Kasumi-1 (cell line): ENCODE data around the gene PLEKHM1.
A peak's percentile ranks its signal among the peaks of the same experiment; 100 is the strongest.
"Not testable (repeated sequence)": the region's sequence is repeated elsewhere in the genome, so short reads cannot be mapped to it uniquely, and the experiment has no call there.

Source experiments
- DNase-seq, 2 experiments: peaks; one replicate each; lab custom pipeline; 2025; lab: John Stamatoyannopoulos, UW

Gene PLEKHM1

DNA sequence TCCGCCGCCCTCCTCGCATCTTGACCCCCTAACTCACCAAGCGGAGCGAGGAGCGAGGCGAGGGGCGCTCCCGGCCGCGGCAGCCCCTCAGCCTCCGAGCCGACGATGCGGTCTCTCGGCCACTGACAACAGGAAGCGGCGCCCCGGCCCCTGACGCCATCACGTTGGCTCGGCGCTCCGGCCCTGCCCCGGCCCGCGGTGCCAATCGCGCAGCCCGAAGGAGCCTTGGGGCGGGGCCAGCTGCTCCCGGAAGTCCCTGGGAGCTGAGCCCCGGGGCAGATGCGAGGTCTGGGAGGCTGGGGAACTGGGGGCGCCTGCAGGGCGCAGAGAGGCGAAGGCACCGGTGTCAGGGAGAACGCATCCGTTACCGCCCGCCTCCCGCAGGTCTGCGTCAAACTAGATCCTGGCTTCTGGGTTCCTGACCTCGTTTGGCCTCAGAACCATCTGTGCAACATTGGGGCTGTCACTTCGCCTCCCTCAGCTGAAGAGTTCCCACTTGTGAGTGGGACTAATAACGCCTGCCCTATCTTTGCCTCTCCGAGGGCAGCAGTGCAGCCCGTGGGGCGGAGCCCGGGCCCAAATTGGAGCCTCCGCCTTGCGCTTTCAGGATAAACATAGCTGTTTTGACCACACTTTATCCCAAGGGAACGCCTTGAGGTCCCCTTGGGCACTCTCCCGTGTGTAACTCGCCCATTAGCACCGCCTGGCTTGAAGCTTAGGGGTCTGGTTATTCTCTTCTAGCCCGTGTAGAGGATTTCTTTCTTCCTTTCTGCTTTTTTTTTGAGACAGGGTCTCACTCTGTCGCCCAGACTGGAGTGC is at the start of gene PLEKHM1:
TSS of gene PLEKHM1 (minus strand) at position 107 of the 819 bp plus-strand sequence. CDS start 8,237 bp downstream, outside the sequence.
- peak; percentile 44 to 63 for DNase-seq

DNA sequence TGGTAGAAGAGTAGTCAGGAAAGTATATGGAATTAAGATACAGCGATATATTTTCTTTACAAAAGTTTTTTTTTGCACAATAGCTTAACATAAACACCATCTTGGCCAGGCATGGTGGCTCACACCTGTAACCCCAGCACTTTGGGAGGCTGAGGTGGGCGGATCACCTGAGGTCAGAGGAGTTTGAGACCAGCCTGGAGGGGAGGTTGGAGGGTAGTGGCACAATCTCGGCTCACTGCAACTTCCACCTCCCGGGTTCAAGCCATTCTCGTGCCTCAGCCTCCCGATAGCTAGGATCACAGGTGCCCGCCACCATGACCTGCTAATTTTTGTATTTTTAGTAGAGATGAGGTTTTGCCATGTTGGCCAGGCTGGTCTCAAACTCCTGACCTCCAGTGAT is 47.6 kb upstream of the PLEKHM1 start:
- DNase-seq: not testable (repeated sequence)

DNA sequence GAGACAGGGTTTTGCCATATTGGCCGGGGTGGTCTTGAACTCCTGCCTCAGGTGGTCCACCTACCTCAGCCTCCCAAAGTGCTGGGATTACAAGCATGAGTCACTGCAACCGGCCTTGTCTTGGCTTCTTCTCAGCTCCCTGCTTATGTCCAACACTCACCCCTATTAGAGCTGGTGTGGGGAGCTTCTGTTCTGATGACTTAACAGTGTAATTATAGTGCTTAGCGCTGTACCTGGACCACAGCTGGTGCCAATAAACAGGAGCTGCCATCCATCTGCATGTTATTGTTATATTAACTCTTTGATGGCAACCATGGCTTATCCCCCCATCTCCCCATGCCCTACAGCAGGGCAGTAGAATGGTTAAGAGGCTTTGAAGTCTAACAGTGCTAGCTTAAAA is 15.6 kb upstream of the PLEKHM1 start:
- not testable (repeated sequence) for DNase-seq

DNA sequence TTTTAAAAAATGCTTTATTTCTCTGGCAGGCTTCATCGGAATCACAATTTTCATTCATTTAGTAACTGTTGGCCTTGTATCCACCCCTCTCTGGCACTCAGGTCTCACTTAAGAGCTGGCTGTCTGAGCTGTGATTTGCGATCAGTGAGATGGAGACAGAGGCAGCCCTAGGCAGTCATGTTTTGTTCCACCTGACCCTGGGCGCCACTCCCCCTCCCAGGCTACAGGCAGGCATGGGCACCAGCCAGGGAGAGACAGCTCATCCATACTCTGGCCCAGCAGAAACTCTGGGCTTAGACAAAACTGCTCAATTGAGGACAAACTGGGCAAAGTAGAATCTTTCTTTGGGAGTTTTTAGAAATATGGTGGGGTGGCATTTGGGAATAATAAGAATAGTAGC is 14.7 kb upstream of the PLEKHM1 start:
- DNase-seq: not testable (repeated sequence)

DNA sequence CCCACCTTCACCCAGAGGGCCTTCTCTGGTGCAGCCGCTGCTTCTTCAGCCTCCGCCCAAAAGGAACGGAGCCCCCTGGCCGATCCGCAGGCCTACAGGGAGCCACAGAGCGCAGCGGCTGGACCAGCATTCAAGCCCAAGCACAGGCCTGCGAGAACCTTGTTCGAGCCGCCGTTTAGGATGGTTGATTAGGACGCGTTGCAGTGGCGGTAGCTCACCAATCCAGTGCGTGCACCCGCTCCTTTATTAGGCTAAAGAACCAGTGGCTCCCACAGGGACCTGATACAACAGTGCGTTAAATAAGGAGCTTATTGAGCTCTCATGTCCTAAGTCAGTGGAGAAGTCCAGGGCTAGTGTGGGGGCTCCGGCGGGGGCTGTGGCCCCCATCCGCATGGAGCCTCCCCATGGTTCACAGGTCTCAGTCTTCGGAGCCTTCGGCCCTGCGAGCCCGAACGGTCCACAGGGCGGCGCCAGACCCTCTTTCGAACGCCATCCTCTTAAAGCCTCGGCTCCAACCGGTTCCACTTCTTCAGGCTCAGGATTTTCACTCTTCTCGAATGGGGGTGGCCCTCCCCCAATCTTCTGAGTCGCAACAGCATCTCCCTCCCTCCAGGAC is 10.7 kb upstream of the PLEKHM1 start:
- DNase-seq: not testable (repeated sequence)

DNA sequence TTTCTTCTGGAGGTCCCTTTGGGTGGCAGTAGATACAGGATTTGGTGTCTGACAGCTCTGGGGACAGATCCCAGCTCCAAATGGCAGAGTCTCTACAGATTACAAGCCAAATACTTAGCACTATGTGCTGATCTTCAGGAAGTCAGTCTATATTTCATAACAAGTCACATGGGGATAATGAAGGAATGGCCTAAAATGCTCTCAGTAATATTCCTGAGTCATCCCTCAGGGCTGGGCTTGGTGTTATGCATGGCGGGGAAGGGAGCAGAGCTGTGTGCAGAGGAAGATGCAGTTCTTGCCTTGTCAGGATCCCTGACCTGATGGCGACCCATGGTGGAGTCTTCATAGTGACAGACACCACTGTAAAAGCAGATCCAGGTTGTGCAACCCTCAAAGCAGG is 10.0 kb upstream of the PLEKHM1 start:
- not testable (repeated sequence) for DNase-seq

DNA sequence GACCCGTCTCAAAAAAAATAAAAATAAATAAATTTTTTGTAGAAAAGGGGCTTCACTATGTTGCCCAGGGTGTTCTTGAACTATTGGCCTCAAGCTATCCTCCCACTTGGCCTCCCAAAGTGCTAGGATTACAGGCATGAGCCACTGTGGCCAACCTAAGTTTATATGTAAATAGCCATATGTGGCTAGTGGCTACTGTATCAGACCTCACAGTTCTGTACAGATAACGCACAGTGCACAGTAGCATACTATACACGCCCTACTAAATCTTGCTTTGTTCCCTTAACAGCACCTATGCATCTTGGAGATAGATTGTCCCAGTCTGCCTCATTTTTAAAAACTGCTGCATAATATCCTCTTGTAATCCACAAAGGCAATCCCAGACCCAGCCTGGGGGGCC is 8.7 kb upstream of the PLEKHM1 start:
- not testable (repeated sequence) for DNase-seq

DNA sequence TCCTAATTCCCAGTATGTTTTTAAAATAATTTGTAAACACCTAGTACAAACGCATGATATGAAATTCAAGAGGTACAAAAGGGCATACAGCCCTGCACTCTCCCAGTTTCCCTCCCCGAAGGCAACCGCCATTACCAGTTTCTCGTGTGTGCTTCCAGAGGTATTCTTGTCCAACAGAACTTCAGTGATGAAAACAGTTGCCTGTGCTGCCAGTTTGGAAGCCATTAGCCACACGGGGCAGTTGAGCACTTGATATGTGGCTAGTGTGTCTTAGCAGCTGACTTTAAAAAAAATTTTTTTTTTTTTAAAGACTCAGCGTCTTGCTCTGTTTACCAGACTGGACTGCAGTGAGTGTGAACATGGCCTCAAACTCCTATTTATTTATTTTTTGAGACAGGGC is 7.9 kb upstream of the PLEKHM1 start:
- DNase-seq: not testable (repeated sequence)

DNA sequence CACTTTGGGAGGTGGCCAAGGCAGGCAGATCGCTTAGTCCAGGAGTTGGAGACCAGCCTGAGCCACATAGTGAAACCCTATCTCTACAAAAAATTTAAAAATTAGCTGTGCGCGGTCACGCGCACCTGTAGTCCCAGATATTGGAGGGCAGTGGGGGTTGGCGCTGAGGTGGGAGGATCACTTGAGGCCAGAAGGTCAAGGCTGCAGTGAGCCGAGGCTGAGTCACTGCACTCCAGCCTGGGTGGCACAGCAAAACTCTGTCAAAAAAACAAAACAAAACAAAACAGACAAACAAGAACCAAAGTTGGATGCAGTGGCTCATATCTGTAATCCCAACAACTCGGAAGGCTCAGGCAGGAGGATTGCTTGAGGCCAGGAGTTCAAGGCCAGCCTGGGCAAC is 6.9 kb upstream of the PLEKHM1 start:
- not testable (repeated sequence) for DNase-seq

DNA sequence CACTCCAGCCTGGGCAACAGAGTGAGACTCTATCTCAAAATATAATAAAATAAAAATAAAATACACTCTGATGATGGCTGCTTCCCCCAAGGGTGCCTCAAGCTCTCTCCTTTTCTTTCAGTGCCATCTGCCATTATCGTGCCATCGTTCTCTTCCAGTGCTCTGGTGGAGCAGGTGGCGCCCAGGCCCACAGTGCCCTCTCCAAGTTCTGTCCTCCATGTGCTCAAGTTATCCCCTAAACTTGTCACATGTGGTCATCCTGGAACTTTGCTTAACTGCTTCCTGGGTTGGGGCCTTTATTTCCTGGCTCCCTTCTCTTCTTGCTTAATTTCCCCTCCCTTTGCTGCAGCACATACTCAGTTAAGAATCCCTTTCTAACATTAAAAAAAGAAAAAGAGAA is 6.0 kb upstream of the PLEKHM1 start:
- DNase-seq: not testable (repeated sequence)

DNA sequence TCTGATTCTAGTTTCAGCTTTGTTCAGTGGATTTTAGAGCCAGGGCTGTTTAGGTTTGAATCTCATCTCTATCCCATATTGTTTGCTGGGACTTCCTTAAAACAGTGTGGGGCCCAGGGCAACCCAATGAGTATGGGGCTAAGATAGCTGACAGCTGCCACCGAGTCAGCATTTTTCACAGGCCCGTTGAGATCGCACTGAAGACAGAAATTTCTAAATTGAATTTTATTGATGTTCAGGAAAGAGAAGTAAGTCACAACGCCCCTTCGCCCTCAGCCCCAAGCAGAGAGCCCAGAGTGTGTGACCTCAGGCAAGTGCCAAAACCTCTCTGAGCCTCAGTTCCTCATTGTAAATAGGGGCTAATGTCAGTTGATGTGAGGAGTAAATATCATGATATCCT is 4.0 kb upstream of the PLEKHM1 start:
- not testable (repeated sequence) for DNase-seq

DNA sequence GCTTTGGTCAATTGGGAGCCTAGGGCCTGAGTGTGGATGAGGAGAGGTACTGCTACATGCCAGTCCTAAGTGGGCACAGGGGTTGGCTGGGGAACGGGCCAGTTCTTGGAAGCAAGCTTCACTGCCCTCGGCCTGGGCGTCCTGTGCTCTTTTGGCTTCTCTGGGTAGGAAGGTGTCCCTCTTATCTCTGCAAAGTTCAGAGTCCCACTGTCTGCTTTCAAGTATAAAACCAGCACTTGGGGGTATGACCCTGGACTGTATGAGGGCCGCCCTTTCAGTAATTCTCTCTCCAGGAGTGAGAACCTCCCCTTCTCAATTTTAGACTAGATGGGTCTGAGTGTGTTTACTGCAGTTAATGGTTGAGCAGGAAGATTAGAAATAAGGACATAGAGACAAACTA is 1.6 kb upstream of the PLEKHM1 start:
- DNase-seq: not testable (repeated sequence)

DNA sequence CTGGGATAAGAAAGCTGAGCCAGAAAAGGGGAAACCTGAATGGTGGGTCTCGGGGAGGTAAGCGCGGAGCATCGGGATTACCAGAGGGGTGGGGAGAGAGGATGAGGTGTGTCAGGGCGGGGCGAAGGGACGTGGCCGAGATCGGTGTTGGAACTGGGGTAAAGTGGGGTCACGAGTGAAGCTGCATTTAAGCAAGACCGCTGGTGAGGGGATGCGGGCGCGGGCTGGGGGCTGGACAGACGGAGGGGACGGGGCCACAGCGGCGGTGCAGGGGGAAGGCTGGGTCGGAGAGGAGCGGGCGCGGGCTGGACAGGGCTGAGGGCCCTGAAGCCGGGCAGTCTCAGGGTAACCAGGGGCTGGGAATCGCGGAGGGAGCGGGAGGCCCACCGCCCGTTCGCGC is 323 bp downstream of the PLEKHM1 start:
- peak in 1 of 2 experiments; percentile 2 for DNase-seq

DNA sequence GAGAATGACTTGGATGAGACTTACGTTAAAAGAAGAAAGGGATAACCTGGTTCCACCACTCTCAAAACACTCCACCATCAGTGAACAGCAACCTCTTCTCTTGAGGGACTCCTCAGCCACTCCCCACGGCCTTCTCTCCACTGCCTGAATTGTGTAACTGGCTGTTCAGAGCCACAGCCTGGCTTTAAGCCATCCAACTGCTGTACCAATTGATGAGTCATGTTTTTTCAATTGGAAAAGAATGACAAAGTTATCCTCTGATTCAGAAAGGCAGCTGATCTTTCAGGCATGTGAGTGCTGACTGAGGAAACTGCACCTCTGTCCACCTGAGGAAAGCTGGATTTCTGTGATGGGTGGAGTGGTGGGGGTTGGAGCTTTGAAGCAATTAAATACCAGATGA is 2.8 kb downstream of the PLEKHM1 start:
- peak; percentile 70 to 76 for DNase-seq

DNA sequence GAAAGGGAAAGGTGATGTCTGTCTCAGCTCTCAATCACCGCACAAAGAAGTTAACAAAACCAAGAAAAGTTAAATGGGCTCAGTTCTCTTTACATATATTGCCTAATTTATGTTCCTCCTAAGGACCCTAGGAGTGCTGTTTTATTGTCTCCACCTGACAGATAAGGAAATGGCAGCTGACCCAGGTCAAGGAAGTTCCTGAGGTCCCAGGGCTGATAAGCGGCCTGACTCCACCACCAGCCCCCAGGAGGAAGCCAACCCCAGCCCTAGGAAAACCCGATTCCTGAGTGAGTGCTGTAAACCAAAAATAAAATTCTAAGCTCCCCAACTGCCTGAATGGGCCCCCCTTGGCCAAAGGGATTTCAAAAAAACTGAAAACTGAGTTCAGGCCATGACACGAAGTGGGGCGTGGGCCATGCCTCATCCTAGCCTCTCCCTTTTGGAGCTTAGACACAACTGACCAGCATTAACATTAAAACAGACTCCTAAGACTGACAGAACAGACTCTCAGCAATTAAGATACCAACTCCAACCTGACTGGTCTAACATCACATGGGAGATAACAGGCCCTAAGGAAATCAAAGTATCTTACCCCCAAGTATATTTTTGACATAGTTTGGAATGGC is 6.8 kb downstream of the PLEKHM1 start:
- DNase-seq: not testable (repeated sequence)

DNA sequence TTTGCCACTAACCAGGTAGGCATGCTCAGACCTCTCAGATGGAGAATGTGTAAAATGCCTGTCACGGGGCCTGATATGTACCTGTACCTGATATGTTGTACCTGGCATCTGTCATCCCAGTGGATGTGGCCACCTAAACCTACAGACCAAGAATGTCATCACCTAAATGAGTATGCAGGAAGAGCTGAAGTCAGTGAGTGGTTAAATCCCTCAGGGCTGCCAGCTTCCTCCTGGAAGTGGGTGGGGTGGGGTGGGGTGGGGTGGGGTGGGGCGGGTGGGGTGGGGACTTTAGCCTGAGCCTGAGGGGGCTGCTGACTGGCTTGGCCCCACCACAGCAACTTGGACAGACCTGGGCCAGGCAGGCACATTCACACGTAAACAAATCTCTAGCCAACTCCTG is 7.3 kb downstream of the PLEKHM1 start:
- DNase-seq: not testable (repeated sequence)

DNA sequence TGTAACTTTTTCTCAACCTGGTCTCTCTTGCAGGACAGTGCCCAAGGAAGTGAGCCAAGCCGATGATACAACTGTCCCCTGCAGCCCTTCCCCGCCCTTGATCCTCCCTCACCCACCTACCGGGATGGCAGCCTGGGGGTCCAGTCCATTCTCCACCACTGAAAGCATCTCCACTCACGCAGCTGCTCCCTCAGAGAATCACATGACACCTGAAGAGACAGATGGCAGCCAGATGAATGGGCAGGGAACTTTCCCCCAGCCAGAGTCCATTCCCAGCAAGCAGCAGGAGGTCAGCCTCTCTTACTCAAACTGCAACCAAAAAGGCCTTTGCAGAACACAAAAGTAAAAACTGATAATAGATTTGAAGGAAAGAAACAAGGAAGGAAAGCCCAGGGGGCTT is 8.2 kb downstream of the PLEKHM1 start:
- DNase-seq: not testable (repeated sequence)

DNA sequence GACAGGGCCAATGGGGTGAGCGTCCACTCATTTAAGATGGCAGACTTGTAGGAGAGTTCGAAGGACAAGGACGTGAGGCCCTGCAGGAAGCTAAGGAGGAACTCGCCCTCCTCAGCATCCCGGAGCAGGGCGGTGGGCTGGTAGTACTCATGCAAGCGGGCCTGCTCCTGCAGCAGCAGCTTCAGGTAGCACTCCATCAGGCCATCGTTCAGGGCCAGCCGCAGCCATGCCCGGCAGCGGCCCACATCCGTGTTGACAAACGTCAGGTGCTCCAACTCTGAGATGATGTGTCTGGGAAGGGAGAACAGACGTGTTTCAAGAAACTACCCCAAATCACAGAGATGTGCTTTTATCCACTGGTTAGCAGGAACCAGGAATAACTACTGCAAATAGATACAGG is 15.1 kb downstream of the PLEKHM1 start:
- not testable (repeated sequence) for DNase-seq

DNA sequence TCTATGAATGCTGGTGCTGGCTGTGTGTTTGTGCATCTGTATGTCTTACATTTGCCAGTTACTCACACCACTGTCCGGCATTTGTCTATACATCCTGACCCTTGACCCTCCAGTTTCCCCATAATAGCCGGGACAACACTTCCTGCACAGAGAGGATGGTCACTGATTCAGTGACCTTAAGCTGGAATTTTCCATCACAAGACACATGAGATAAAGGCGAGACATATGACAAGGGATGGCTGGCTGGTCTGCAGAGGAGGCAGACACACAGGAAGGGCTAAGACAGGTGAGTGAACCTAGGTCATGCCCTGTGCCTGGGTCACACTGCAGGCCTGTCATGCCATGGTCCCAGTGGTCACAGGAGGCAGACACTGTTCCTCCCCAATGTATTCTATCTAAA is 18.3 kb downstream of the PLEKHM1 start:
- DNase-seq: not testable (repeated sequence)

DNA sequence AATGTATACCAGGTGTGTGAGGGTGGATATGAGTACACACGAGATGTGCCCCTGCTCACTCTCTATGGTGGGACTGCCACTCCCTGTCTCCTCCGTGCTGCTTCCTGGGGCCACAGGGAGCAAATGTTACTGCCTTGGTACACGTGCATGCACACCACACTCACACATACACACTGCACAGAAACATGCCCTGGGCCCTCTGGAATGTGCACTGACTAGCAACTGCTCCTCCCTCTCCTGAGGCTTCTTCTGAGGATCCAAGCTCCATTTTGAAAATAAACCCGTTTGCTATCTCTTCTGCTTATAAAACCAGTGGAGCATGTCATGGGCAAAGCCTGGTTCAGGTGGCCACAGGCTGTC is 21.3 kb downstream of the PLEKHM1 start:
- DNase-seq: not testable (repeated sequence)

DNA sequence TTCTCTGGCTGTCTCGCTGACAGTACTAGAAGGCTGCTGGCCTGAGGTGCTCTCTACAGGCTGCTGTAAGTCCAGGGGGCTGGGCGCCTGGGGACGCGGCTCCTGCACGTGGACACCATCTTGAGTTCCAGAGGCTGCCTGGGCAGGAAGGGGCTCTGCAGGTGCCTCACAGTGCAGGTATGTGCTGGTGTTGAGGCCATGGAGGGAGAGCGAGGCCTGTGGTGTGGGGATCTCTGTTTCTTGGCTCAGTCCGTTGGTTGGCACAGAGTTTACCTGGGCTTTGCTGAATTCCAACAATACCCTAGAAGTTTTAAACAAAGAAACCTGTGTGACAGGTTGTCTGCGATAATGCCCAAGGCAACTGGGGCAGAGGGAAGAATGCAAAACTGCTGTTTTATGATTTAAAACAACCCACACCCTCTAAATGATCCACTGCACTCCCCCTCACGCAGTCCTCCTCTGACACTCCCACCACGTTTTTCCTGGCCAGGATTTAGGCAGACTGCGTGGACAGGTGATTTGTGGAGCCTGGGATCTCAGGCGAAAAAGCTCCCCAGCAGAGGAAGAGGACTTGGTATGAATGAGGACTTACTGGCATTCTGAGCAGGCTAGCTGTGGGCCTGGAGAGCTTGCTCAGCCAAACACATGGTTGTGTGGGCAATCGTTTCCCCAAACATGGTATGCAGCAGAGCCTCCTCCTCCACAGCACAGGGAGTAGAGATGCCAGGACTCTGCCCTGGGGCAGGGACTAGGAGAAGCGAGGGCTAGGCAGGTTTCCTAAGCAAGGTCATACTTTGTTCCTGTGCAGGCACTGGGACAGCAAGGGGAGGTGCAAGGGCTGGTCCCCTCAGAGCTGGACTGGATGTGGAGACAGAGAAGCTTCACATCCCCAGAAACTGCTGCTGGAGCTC is 22.0 kb downstream of the PLEKHM1 start:
- not testable (repeated sequence) for DNase-seq
